Retina (tissue), 1 donor: ENCODE data around the gene STK24.
"Not testable (repeated sequence)": the region's sequence is repeated elsewhere in the genome, so short reads cannot be mapped to it uniquely, and the experiment has no call there.

Experiments
- DNase-seq: peaks from one replicate; pipeline ENCODE4 v3.0.0-alpha.2; 2016

STK24 gene

GRCh38 chr13:98428256-98428966 lies 148.5 kb downstream of the STK24 start:
- DNase-seq = no peak

GRCh38 chr13:98427331-98427995 lies 149.4 kb downstream of the STK24 start:
- DNase-seq = no peak

GRCh38 chr13:98423417-98423816 lies 153.5 kb downstream of the STK24 start:
- DNase-seq = no peak

- DNase-seq = no peak
Measured at GRCh38 chr13:98422046-98422445, 154.9 kb downstream of the STK24 start.

GRCh38 chr13:98420554-98421175 lies 156.2 kb downstream of the STK24 start:
- no peak for DNase-seq

GRCh38 chr13:98419786-98420553 lies 156.9 kb downstream of the STK24 start:
- DNase-seq = no peak

GRCh38 chr13:98416408-98416807 lies 160.5 kb downstream of the STK24 start:
- no peak for DNase-seq

DNA sequence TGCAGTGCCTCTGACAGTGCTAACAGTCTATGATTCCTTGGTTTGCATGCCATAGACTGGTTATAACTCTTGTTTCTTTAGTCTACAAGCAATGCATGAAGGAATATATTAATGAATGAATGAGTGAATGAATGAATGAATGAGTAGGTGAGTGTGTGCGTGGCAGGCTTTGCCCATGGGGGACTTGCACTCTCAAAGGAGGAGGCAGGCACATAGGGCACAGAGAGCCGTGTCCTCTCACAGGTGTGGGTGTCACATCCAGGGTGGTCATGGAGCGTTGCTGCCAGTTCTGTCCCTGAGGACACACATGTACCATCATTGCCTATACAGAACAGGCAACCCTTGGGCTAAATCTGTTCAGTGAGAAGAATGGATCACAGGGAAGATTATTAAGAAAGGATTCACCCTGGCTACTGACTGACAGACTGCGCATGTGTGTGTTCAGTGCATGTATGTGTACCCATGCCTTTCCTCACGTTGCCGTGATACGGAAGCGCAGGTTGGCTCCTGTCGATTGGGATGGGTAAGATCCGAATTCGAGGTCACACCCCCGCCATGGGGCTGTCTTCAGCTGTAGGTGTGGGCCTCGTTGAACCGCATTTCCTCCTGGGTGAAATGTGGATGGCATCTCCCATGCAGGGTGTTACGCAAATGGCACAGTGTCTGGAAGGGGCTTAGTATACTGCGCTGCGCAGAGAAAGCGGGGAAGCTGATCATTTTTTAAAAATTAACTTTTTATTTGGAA lies 161.4 kb downstream of the STK24 start:
- no peak for DNase-seq

GRCh38 chr13:98413796-98414195 lies 163.1 kb downstream of the STK24 start:
- DNase-seq = no peak

DNA sequence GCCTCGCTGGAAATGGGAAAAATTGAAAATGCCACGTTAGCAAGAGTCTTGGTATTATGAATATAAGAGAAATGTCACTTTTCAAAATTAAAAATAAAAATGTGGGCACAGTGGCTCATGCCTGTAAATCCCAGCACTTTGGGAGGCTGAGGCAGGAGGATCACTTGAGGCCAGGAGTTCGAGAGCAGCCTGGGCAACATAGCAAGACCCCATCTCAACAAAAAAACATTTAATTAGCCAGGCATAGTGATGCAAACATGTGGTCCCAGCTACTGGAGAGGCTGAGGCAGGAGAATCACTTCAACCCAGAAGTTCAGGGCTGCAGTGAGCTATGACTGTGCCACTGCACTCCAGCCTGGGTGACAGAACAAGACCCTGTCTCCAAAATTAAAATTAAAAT lies 163.6 kb downstream of the STK24 start:
- not testable (repeated sequence) for DNase-seq

DNA sequence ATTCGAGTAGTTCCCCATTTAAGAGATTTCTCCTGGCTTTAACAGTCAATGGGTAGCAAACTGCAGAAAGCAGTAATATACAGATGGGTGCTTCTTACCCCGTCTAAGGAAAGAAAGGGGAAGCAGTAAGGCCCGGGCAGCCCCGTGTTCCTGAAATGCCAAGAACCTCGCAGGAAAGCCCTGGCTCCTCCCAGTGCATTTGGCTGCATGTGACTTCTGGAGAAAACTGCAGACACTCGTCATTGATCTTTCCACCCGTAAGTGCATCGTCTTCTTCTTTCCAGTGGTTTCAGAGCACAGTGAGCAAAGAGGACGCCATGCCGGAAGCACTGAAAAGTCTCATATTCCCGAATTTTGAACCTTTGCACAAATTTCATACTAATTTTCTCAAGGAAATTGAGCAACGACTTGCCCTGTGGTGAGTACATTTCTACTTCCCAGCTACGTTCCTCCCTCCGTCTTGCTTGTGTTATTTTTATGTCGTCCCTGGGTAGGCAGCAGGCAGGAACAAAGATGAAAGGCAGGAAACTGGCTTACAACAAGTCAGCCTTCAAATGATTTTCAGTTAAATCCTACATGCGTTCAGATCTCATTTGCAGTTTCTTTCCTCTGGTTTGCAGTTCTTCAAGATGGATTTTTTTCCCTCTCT lies 165.2 kb downstream of the STK24 start:
- DNase-seq = no peak

DNA sequence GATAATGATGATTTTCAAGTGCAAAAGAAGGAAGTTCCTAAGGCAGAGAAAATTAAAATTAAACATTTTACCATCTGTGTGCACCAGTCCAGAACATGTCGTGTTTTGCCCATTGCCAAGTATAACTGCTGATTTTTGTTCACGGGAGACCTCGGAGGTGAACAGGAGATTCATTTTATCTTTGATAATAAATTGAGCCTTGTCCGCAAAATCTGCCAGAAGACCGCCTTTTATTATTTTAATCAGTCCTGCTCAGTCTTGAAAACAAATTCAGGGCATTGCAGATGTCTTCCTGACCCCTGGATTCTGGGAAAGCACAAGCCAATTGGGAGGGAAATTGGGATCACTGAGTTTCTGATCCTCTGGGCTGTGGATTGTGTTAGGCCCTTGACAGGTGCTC lies 165.9 kb downstream of the STK24 start:
- DNase-seq = no peak

GRCh38 chr13:98410612-98411011 lies 166.3 kb downstream of the STK24 start:
- DNase-seq = no peak

- DNase-seq = no peak
Measured at GRCh38 chr13:98409281-98409680, 167.6 kb downstream of the STK24 start.

GRCh38 chr13:98407575-98407974 lies 169.3 kb downstream of the STK24 start:
- no peak for DNase-seq

DNA sequence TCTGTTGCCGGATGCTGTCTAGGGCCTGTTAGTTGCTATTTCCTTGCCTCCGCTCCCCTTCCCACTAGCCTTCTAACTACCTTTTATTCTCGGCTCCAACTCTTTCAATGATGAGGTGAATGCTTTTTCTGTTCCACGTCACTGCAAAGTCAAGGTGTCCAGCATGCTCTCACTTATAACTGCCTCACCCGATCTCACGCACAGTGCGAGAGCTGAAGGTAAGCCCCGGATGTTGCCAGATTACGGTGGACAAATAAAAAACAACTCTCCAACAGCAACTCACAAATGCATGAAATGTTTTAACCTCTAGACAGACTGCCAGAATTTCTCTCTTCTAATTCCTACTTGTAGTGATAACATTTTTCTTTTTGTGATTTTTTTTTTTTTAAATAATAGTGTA lies 169.9 kb downstream of the STK24 start:
- DNase-seq = no peak

DNA sequence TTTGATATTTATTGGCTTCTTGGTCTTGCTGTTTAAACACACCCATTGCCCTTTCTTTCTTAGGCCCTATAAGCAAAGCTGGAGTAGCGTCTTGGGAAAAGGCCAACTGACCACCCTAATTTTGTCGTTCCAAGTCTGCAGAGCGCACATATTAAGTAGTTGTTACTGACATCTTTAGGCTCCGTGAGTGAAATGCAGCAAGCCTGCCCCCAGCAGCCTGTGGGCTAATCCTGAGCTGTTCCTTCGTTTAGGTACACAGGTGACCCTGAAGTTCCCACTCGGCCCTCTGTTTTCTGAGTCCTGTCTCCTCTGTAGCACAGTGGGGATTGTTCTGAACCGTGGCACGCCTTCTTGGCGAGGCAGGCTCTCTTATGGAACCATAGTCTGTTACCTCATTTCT lies 170.5 kb downstream of the STK24 start:
- DNase-seq = no peak

DNA sequence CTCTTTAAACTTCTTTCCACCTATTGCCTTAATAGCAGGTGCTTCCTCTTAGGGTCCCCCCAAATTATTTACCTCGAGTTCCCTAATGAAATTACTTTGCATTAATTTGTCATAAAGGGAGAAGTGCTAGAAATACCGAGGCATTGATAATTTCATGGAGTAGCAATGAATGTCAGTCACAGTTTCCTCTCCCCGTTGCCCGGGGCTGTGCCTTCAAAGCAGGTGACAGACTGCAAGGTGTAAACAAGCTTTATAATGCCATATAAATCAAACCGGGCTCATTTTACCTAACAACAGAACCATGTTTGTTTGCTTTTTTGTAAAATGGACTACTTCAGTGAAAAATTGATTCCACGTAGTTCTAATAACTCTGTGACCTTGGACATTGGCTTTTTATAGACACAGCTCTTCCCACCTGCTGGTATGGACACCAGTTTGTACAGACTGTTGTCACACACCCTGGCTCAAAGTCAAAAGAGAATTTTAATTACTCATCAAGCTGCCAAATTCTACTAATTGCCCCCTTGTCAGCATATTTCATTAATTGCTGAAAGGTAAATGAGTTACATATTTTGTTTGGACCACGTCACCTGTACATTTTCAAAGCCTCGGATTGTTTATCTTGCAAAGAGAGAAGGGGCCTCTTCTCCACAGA lies 171.1 kb downstream of the STK24 start:
- DNase-seq = no peak

DNA sequence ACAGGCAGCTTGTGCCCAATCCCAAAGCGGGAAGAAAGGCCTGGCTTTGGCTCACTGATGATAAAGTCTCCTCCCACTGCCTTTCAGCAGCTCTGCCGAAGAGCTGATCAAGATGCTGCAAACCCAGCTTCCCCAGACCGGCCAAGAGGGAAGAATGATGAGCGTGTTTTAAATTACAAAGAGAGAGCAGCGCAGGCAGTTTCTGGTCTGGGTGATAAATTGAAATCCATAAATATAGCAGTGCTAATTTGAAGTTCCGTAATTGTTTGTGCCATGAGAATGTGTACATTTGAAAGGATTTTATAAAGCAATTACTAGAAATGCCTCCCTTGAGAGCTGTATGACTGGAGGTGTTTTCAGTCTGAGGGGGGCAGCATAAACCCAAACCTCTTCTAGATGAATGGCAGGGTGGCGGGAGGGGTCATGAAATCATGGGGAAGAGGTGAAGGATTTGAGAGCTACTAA lies 171.8 kb downstream of the STK24 start:
- peak; percentile 29 for DNase-seq

- no peak for DNase-seq
Measured at GRCh38 chr13:98403076-98403475, 173.8 kb downstream of the STK24 start.

GRCh38 chr13:98401934-98402333 lies 175.0 kb downstream of the STK24 start:
- no peak for DNase-seq

DNA sequence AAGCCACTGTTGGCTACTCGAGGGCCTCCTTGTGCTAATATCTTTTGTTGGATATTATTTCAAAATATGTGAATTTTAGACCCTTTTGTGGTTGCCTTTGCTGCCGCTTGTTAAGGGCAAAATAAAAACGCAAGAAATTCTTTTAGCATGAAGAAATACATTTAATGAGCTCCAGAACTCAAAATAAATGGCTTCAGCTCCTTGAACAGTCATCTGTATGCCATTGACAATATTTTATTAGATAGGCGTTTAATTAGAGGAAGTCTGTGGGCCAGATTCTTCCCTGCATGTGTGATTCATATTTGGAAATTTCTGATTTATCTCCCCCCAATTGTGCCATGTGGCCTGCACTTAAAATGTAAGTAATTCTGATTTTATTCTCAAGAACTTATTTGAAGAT lies 177.2 kb downstream of the STK24 start:
- no peak for DNase-seq
